ENCODE measurements around the gene ARFGAP1. TPM values are rescaled to one million over a fixed set of nuclear protein-coding genes. Genes with fewer than 3 reads are reported as not detected.
A peak's percentile ranks its signal among the peaks of the same experiment; 100 is the strongest.

Gene ARFGAP1
- 10 to 100 TPM; 76.5 to 85.8 (median 82.4) TPM for total RNA-seq
- long read RNA-seq, donor 1, transcript ARFGAP1-221 (12 exons, 1,040 nt), result minor isoform, 5 of 106 reads
- long read RNA-seq, donor 1, transcript ARFGAP1-203 (13 exons, 3,281 nt), result major isoform, 40 of 106 reads
- long read RNA-seq, donor 1, transcript ARFGAP1-209 (4 exons, 2,727 nt), result minor isoform, 7 of 106 reads
- long read RNA-seq, donor 1, partial matches to known transcripts, result 36 of 106 reads
- long read RNA-seq, donor 1, other reads (novel, unspliced or antisense), result 17 of 106 reads
- long read RNA-seq, donor 2, transcript ARFGAP1-203 (13 exons, 3,281 nt), result major isoform, 6 of 13 reads
- long read RNA-seq, donor 2, partial matches to known transcripts, result 2 of 13 reads
- long read RNA-seq, donor 2, other reads (novel, unspliced or antisense), result 4 of 13 reads

- intact Hi-C loops (cut with DNase I, micrococcal nuclease), result no loop called here
- Histone ChIP-seq H3K9me3 (no peaks in the 10 kb centered on the region), H3K36me3 (ENCODE audit: low read depth) (no peaks in the 10 kb centered on the region), H3K4me1 (ENCODE audit: low read depth) (peaks cover 16% of the 10 kb centered on the region), H3K4me3 (peak within 1 kb of the TSS; percentile 90)
- DNase-seq (peak; percentile 92 to 95 (median 94)), ATAC-seq (peak; percentile 98)
- TF ChIP-seq, protein P1, sequence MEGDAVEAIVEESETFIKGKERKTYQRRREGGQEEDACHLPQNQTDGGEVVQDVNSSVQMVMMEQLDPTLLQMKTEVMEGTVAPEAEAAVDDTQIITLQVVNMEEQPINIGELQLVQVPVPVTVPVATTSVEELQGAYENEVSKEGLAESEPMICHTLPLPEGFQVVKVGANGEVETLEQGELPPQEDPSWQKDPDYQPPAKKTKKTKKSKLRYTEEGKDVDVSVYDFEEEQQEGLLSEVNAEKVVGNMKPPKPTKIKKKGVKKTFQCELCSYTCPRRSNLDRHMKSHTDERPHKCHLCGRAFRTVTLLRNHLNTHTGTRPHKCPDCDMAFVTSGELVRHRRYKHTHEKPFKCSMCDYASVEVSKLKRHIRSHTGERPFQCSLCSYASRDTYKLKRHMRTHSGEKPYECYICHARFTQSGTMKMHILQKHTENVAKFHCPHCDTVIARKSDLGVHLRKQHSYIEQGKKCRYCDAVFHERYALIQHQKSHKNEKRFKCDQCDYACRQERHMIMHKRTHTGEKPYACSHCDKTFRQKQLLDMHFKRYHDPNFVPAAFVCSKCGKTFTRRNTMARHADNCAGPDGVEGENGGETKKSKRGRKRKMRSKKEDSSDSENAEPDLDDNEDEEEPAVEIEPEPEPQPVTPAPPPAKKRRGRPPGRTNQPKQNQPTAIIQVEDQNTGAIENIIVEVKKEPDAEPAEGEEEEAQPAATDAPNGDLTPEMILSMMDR (IDR thresholded peaks at IDR 0.05), result no peak
Observed at GRCh38 chr20:63272105-63273058, at the start of gene ARFGAP1. ARFGAP1 (plus strand) TSS chr20:63272813; CDS start chr20:63275581, 2,768 bp downstream.

- peak in 2 of 3 donors; percentile 37 to 62 for DNase-seq
- ATAC-seq, result peak; percentile 54
- no peaks in the 10 kb centered on the region for H3K9me3 ChIP-seq
- intact Hi-C loops (cut with DNase I, micrococcal nuclease), result no loop called here
- H3K4me3 ChIP-seq, result no peak overlapping the region
- TF ChIP-seq, protein P1 (IDR thresholded peaks at IDR 0.05), result peak; percentile 53
- H3K36me3 ChIP-seq (ENCODE audit: low read depth), result no peaks in the 10 kb centered on the region
- no peaks in the 10 kb centered on the region for H3K4me1 ChIP-seq (ENCODE audit: low read depth)
Observed at GRCh38 chr20:63223121-63223825, 49.3 kb upstream of the ARFGAP1 start.

DNA sequence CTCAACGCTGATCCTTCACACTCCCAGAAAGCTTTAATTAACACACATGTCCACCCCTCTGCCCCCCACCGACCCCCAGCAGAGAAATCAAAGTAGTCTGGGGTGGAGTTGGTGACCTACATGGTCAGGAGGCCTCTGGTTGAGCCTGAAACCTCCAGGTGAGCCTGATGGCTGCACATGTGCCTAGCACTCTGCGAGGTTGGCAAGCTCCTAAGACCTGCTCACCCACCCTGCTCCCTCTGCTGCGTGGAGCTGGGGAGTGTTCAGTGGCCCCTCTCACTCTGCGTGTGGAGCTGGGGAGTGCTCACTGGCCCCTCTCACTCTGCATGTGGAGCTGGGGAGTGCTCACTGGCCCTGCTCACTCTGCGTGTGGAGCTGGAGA is 48.8 kb upstream of the ARFGAP1 start:
- H3K36me3 ChIP-seq (ENCODE audit: low read depth), result no peaks in the 10 kb centered on the region
- no peaks in the 10 kb centered on the region for H3K9me3 ChIP-seq
- DNase-seq, result peak in 1 of 3 donors; percentile 20
- no peaks in the 10 kb centered on the region for H3K4me1 ChIP-seq (ENCODE audit: low read depth)
- intact Hi-C loops (cut with DNase I, micrococcal nuclease), result no loop called here
- TF ChIP-seq, protein P1 (IDR thresholded peaks at IDR 0.05), result no peak
- no peak for ATAC-seq
- no peak overlapping the region for H3K4me3 ChIP-seq

GRCh38 chr20:63224412-63225081 is 48.1 kb upstream of the ARFGAP1 start:
- Histone ChIP-seq H3K36me3 (ENCODE audit: low read depth) (no peaks in the 10 kb centered on the region), H3K4me3 (no peak overlapping the region), H3K9me3 (no peaks in the 10 kb centered on the region), H3K4me1 (ENCODE audit: low read depth) (no peaks in the 10 kb centered on the region)
- peak in 1 of 3 donors; percentile 52 for DNase-seq
- ATAC-seq, result peak; percentile 59
- intact Hi-C loops (cut with DNase I, micrococcal nuclease), result no loop called here
- TF ChIP-seq, protein P1 (IDR thresholded peaks at IDR 0.05), result no peak

DNA sequence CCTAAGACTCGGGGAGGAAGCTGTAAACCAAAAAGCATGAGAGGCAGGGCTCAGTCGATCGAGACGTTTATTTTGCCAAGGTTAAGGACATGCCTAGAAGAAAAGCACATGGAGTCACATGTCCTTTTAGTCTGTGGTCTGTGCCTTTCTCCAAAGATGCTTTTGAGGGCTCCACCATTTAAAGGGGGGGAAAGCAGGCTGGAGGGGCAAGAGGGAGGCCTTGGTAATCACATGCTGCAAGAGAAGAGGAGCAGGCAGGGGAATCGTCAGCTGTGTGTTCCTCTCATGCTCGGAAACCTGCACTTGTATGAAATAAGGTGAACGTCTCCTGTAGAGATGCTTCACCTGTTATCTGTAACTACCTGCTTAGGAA is 47.5 kb upstream of the ARFGAP1 start:
- intact Hi-C loops (cut with DNase I, micrococcal nuclease), result no loop called here
- no peaks in the 10 kb centered on the region for H3K36me3 ChIP-seq (ENCODE audit: low read depth)
- ATAC-seq (no peak), DNase-seq (no peak)
- TF ChIP-seq, protein P1 (IDR thresholded peaks at IDR 0.05), result no peak
- H3K4me3 ChIP-seq, result no peak overlapping the region
- H3K9me3 ChIP-seq, result no peaks in the 10 kb centered on the region
- no peaks in the 10 kb centered on the region for H3K4me1 ChIP-seq (ENCODE audit: low read depth)
